ENCODE measurements around the gene SPO11. TPM values are rescaled to one million over a fixed set of nuclear protein-coding genes. Genes with fewer than 3 reads are reported as not detected.

The SPO11 gene
- total and polyA plus RNA-seq, 9 of the 15 experiments (the other 6 are each of a cell fraction or from before 2014, with no cell fraction given) = not detected

GRCh38 chr20:57351042-57351783 is 21.6 kb downstream of the SPO11 start, which contains the start of gene RAE1 (continued):
- TF ChIP-seq ZBTB7A (IDR thresholded peaks at IDR 0.05; ENCODE audit: borderline replicate concordance, control insufficient read depth, low read depth, low read length) (peak; percentile 19; the same call in 1 of the 2 replicates), POLR2G (IDR thresholded peaks at IDR 0.05; ENCODE audit: low read depth, low read length) (peak; percentile 89), RFX1 (IDR thresholded peaks at IDR 0.05) (peak; percentile 54; the same call in 1 of the 2 replicates), MYC (IDR thresholded peaks at IDR 0.05; ENCODE audit: low read depth, low read length) (peak; percentile 81), MYC (CRISPR knock-in tag; IDR thresholded peaks at IDR 0.05; ENCODE audit: borderline replicate concordance, low read depth) (no peak), E2F1 (CRISPR knock-in tag; IDR thresholded peaks at IDR 0.05) (0 out of 2 replicates have a peak, but pooled peaks have one; percentile 24), MBD1 (CRISPR knock-in tag; IDR thresholded peaks at IDR 0.05) (no peak), NONO (IDR thresholded peaks at IDR 0.05; ENCODE audit: low read depth in 2 of 2, low read length in 1 of 2) (peak in 1 of 2 experiments; percentile 48; a peak in 1 of 4 replicates), ZNF239 (CRISPR knock-in tag; IDR thresholded peaks at IDR 0.05) (no peak), STAT6 (CRISPR knock-in tag; IDR thresholded peaks at IDR 0.05) (peak; percentile 27; the same call in 1 of the 2 replicates), FOXJ3 (CRISPR knock-in tag; IDR thresholded peaks at IDR 0.05) (no peak), ETV6 (IDR thresholded peaks at IDR 0.05; ENCODE audit: borderline replicate concordance in 1 of 2, low read depth in 2 of 2, low read length in 1 of 2) (peak in 1 of 2 experiments; percentile 42; a peak in 1 of 4 replicates), ETV6 (CRISPR knock-in tag; IDR thresholded peaks at IDR 0.05; ENCODE audit: borderline replicate concordance) (no peak), POLR2H (tag; IDR thresholded peaks at IDR 0.05; ENCODE audit: low read depth) (0 out of 2 replicates have a peak, but pooled peaks have one; percentile 36), ZC3H4 (CRISPR knock-in tag; IDR thresholded peaks at IDR 0.05; ENCODE audit: borderline replicate concordance) (no peak), SETDB1 (IDR thresholded peaks at IDR 0.05; ENCODE audit: low read length) (no peak), ZFX (CRISPR knock-in tag; IDR thresholded peaks at IDR 0.05) (peak; percentile 89), TFAP4 (CRISPR knock-in tag; IDR thresholded peaks at IDR 0.05; ENCODE audit: borderline replicate concordance) (peak; percentile 46; the same call in 1 of the 2 replicates)
